HCT116 (cell line): ENCODE measurements around the gene EN2. TPM values are rescaled to one million over a fixed set of nuclear protein-coding genes. Genes with fewer than 3 reads are reported as not detected.

Source experiments
- ATAC-seq: fragments of 200-7000 bp; cut with Tn5 transposase; 2 replicates; pipeline ENCODE4 v1.9.1; 2020; ENCODE audit warnings: mild to moderate bottlenecking, moderate library complexity
- BruUV-seq: library from RNA; stranded (reverse); fragments of 400-500 nt; replicated peaks from 2 replicates; lab custom pipeline; 2021; lab: Mats Ljungman, UMichigan
- CTCF ChIA-PET: fragments of 300-600 bp; sonication (Branson Sonifier 250); formaldehyde crosslinking; loops from one replicate; lab custom pipeline; 2021; ENCODE audit warnings: antibody characterized with exemption; lab: Charles Lee
- POLR2A ChIA-PET: fragments of 300-600, 350-600 bp; sonication (Branson Sonifier 250); formaldehyde crosslinking; loops from one replicate; lab custom pipeline; 2021; ENCODE audit warnings: antibody characterized with exemption; lab: Charles Lee
- RAD21 ChIA-PET, 2 experiments: fragments of 300-600 bp; sonication (Branson Sonifier 250); formaldehyde crosslinking; loops; one replicate each; lab custom pipeline; 2023; ENCODE audit warnings: low total read pairs in 2 of 2; ENCODE audit not compliant: uncharacterized antibody in 2 of 2, unreplicated experiment in 2 of 2, low non-redundant PET in 1 of 2; lab: Charles Lee
- DNase-seq: peaks from one replicate; pipeline ENCODE4 v3.0.0-alpha.2; 2010; ENCODE audit warnings: low read depth, low spot score
- H2AFZ ChIP-seq: fragments of 200-600 bp; shearing (Covaris generic), sonication (generic); 2 replicates; pipeline ENCODE4 v1.6.1; 2017; ENCODE audit warnings: low read depth, mixed run types, mixed read lengths, antibody characterized with exemption, low read length; ENCODE audit not compliant: poor library complexity, severe bottlenecking
- H3K27ac ChIP-seq: 2 replicates; pipeline ENCODE4 v1.5.1; 2012; ENCODE audit warnings: low read depth, low read length
- H3K27me3 ChIP-seq: fragments of 200-600 bp; sonication (generic); 2 replicates; pipeline ENCODE4 v1.6.1; 2016; ENCODE audit warnings: mixed run types, low read length, mixed read lengths; ENCODE audit not compliant: insufficient read depth
- H3K36me3 ChIP-seq, 2 experiments: fragments of 200-500 bp in 1 of 2; fragments of 200-600 bp in 1 of 2; sonication (Bioruptor generic) in 1 of 2; sonication (generic) in 1 of 2; 2 replicates each; pipeline versions ENCODE4 v1.5.1 to v1.6.1; 2014 to 2016; ENCODE audit warnings: low read length in 2 of 2, inconsistent platforms in 1 of 2, mixed read lengths in 1 of 2, mixed run types in 1 of 2; ENCODE audit not compliant: insufficient read depth in 2 of 2, control insufficient read depth in 1 of 2
- H3K4me1 ChIP-seq, 2 experiments: fragments of 200-600 bp in 1 of 2; sonication (generic) in 1 of 2; 2 replicates each; pipeline versions ENCODE4 v1.5.1 to v1.6.1; 2012 to 2017; ENCODE audit warnings: low read length in 2 of 2, inconsistent platforms in 1 of 2, mild to moderate bottlenecking in 1 of 2, mixed read lengths in 1 of 2, mixed run types in 1 of 2, moderate library complexity in 1 of 2; ENCODE audit not compliant: insufficient read depth in 2 of 2, control insufficient read depth in 1 of 2
- H3K4me2 ChIP-seq: fragments of 200-600 bp; sonication (generic); 2 replicates; pipeline ENCODE4 v1.6.1; 2017; ENCODE audit warnings: mixed run types, low read length, mixed read lengths
- H3K4me3 ChIP-seq, 2 experiments: fragments of 200-600 bp in 1 of 2; sonication (generic) in 1 of 2; replicated peaks in 1 of 2; 2 replicates each; pipeline ENCODE4 v1.5.1; 2011 to 2016; ENCODE audit warnings: low read length in 2 of 2, control low read depth in 1 of 2, low read depth in 1 of 2, mild to moderate bottlenecking in 1 of 2, mixed read lengths in 1 of 2, mixed run types in 1 of 2
- H3K79me2 ChIP-seq: fragments of 200-600 bp; sonication (generic); 2 replicates; pipeline ENCODE4 v1.6.1; 2017; ENCODE audit warnings: mild to moderate bottlenecking, mixed run types, low read length, moderate library complexity, mixed read lengths; ENCODE audit not compliant: insufficient read depth
- H3K9ac ChIP-seq: fragments of 200-600 bp; sonication (generic); 2 replicates; pipeline ENCODE4 v1.6.1; 2016; ENCODE audit warnings: low read length, mixed read lengths
- H3K9me2 ChIP-seq: fragments of 200-600 bp; sonication (generic), shearing (Covaris generic); 2 replicates; pipeline ENCODE4 v1.6.1; 2017; ENCODE audit warnings: mixed run types, mild to moderate bottlenecking, moderate library complexity; ENCODE audit not compliant: insufficient read depth
- H3K9me3 ChIP-seq, 2 experiments: fragments of 200-500 bp in 1 of 2; fragments of 200-600 bp in 1 of 2; sonication (Bioruptor generic) in 1 of 2; sonication (generic) in 1 of 2; 2 replicates each; pipeline ENCODE4 v1.6.1; 2014 to 2017; ENCODE audit warnings: low read length in 2 of 2, mixed read lengths in 2 of 2, inconsistent platforms in 1 of 2, low read depth in 1 of 2, mild to moderate bottlenecking in 1 of 2, mixed run types in 1 of 2, moderate library complexity in 1 of 2; ENCODE audit not compliant: control insufficient read depth in 1 of 2, insufficient read depth in 1 of 2
- H4K20me1 ChIP-seq: fragments of 200-600 bp; sonication (generic), shearing (Covaris generic); 2 replicates; pipeline ENCODE4 v1.6.1; 2017; ENCODE audit warnings: mixed run types, mild to moderate bottlenecking, moderate library complexity; ENCODE audit not compliant: insufficient read depth
- CEBPB ChIP-seq: IDR thresholded peaks from 2 replicates; pipeline ENCODE4 v1.6.1; 2012; ENCODE audit warnings: low read depth
- ELF1 ChIP-seq: IDR thresholded peaks from 2 replicates; pipeline ENCODE4 v1.6.1; 2012; ENCODE audit warnings: low read depth, borderline replicate concordance
- EZH2 ChIP-seq: fragments of 200-600 bp; sonication (generic); IDR thresholded peaks from 2 replicates; pipeline ENCODE4 v1.6.1; 2017; ENCODE audit warnings: antibody characterized with exemption, mixed run types
- FOSL1 ChIP-seq: IDR thresholded peaks from 2 replicates; pipeline ENCODE4 v1.6.1; 2012; ENCODE audit warnings: low read depth
- POLR2A ChIP-seq: IDR thresholded peaks from 2 replicates; pipeline ENCODE4 v1.7.0; 2011; ENCODE audit warnings: borderline replicate concordance; ENCODE audit not compliant: insufficient read depth, insufficient read length; ENCODE audit errors: extremely low read depth
- POLR2AphosphoS5 ChIP-seq: IDR thresholded peaks from 2 replicates; pipeline ENCODE4 v1.6.1; 2011; ENCODE audit warnings: mild to moderate bottlenecking, low read depth, low read length, moderate library complexity
- RAD21 ChIP-seq: IDR thresholded peaks from 2 replicates; pipeline ENCODE4 v1.6.1; 2012; ENCODE audit warnings: low read depth, mild to moderate bottlenecking
- SP1 ChIP-seq: IDR thresholded peaks from 2 replicates; pipeline ENCODE4 v1.6.1; 2012; ENCODE audit warnings: low read depth
- SRF ChIP-seq: IDR thresholded peaks from 2 replicates; pipeline ENCODE4 v1.6.1; 2012; ENCODE audit warnings: low read depth
- TCF7L2 ChIP-seq: IDR thresholded peaks from 2 replicates; pipeline ENCODE4 v1.7.0; 2011; ENCODE audit warnings: borderline replicate concordance, inconsistent platforms; ENCODE audit not compliant: insufficient read depth, insufficient read length; ENCODE audit errors: extremely low read depth
- YY1 ChIP-seq: IDR thresholded peaks from 2 replicates; pipeline ENCODE4 v1.6.1; 2011; ENCODE audit warnings: low read length, low read depth, moderate library complexity, mild to moderate bottlenecking; ENCODE audit not compliant: insufficient replicate concordance; ENCODE audit errors: extremely low read depth
- ZFX ChIP-seq: fragments of 450-650 bp; IDR thresholded peaks from 2 replicates; pipeline ENCODE4 v1.6.1; 2017
- ZNF274 ChIP-seq: fragments of 200-500 bp; sonication (Bioruptor generic); IDR thresholded peaks from 2 replicates; pipeline ENCODE4 v1.6.1; 2014; ENCODE audit warnings: mild to moderate bottlenecking, low read depth, low read length, inconsistent platforms
- intact Hi-C: fragments of 100-400 bp; cut with micrococcal nuclease; formaldehyde crosslinking; loops from 2 replicates; pipeline ENCODE4 v1.10.0; 2022
- total RNA-seq: library from RNA; stranded (reverse); gene quantifications from one replicate; pipeline ENCODE4 v1.2.1, GENCODE V29; 2021; ENCODE audit not compliant: unreplicated experiment
- TF ChIP-seq, protein P1 (sequence below): IDR thresholded peaks from 2 replicates; pipeline ENCODE4 v1.6.1; 2011; ENCODE audit warnings: mild to moderate bottlenecking, low read length, moderate library complexity; ENCODE audit not compliant: insufficient replicate concordance; ENCODE audit errors: extremely low read depth
- TF ChIP-seq, protein P2 (sequence below): IDR thresholded peaks from 2 replicates; pipeline ENCODE4 v1.6.1; 2012
- TF ChIP-seq, protein P3 (sequence below): IDR thresholded peaks from 2 replicates; pipeline ENCODE4 v1.6.1; 2012

EN2 gene
- total RNA-seq, 1 experiment from 2014 or later: 0.32 TPM

- Histone ChIP-seq H3K27me3 (no peaks in the 10 kb centered on the region; the same call in 1 of the 2 replicates), H3K36me3 (no peaks in the 10 kb centered on the region), H3K4me3 (no peak overlapping the region), H4K20me1 (no peaks in the 10 kb centered on the region), H2AFZ (no peak overlapping the region), H3K4me1 (no peaks in the 10 kb centered on the region), H3K4me2 (no peak overlapping the region), H3K9me3 (no peaks in the 10 kb centered on the region), H3K27ac (no peak overlapping the region), H3K79me2 (no peaks in the 10 kb centered on the region), H3K9me2 (no peaks in the 10 kb centered on the region), H3K9ac (no peak overlapping the region)
- ChIA-PET POLR2A (interaction anchor here (0.7 kb wide), 1 partner anchor 19 kb away, joined by 3 read pairs; no protein-coding TSS in a partner anchor), RAD21 (no interaction called here), CTCF (no interaction called here)
- no peak for DNase-seq
- intact Hi-C loops: no loop called here
- no peak for ATAC-seq
- TF ChIP-seq, protein P1, sequence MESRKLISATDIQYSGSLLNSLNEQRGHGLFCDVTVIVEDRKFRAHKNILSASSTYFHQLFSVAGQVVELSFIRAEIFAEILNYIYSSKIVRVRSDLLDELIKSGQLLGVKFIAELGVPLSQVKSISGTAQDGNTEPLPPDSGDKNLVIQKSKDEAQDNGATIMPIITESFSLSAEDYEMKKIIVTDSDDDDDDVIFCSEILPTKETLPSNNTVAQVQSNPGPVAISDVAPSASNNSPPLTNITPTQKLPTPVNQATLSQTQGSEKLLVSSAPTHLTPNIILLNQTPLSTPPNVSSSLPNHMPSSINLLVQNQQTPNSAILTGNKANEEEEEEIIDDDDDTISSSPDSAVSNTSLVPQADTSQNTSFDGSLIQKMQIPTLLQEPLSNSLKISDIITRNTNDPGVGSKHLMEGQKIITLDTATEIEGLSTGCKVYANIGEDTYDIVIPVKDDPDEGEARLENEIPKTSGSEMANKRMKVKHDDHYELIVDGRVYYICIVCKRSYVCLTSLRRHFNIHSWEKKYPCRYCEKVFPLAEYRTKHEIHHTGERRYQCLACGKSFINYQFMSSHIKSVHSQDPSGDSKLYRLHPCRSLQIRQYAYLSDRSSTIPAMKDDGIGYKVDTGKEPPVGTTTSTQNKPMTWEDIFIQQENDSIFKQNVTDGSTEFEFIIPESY: no peak
- no peak for TF ChIP-seq SRF
- TF ChIP-seq ZNF274: no peak
- TF ChIP-seq ZFX: no peak
- TF ChIP-seq FOSL1: no peak
- no TSS peak for BruUV-seq
These were observed 10.3 kb upstream of the EN2 start for GRCh38 chr7:155447603-155448002.

DNA sequence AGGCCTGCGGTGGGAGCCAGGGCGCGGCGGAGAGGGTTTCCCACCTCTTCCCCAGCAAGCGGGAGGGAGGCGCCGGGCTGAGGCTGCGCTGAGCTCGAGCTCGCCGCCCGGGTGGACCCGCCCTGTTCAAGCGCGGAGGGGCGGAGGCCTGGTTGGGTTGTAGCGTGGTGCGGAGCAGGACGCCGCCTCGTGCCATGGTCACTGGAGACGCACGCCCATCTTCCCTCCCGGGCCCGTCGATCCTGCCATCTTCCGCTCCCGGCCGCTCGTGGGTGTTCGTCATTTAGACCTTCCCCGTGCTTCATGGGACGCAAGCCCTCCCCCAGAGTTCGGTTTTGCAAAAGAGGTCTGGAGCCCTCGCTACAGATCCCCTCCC, 9.3 kb upstream of the EN2 start:
- ChIA-PET RAD21 (no interaction called here), CTCF (no interaction called here), POLR2A (no interaction called here)
- Histone ChIP-seq H3K36me3 (no peaks in the 10 kb centered on the region), H3K4me2 (no peak overlapping the region), H3K9me2 (no peaks in the 10 kb centered on the region), H3K9me3 (no peaks in the 10 kb centered on the region), H3K27me3 (no peaks in the 10 kb centered on the region), H3K4me3 (no peak overlapping the region), H2AFZ (no peak overlapping the region), H3K27ac (no peak overlapping the region), H3K4me1 (no peaks in the 10 kb centered on the region), H4K20me1 (no peaks in the 10 kb centered on the region), H3K9ac (no peak overlapping the region), H3K79me2 (no peaks in the 10 kb centered on the region)
- BruUV-seq: no TSS peak
- DNase-seq (no peak), ATAC-seq (no peak)
- intact Hi-C loops: no loop called here
- TF ChIP-seq YY1 (no peak), FOSL1 (no peak), POLR2A (no peak), ELF1 (no peak), EZH2 (no peak), CEBPB (no peak), TCF7L2 (no peak), SRF (no peak), SP1 (no peak), RAD21 (no peak), ZFX (no peak), POLR2AphosphoS5 (no peak)
- TF ChIP-seq, protein P2, sequence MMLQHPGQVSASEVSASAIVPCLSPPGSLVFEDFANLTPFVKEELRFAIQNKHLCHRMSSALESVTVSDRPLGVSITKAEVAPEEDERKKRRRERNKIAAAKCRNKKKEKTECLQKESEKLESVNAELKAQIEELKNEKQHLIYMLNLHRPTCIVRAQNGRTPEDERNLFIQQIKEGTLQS: no peak
- TF ChIP-seq, protein P3, sequence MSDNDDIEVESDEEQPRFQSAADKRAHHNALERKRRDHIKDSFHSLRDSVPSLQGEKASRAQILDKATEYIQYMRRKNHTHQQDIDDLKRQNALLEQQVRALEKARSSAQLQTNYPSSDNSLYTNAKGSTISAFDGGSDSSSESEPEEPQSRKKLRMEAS: no peak
